Fibroblast of mammary gland (primary cell): ENCODE results near the gene SSRP1.
A peak's percentile ranks its signal among the peaks of the same experiment; 100 is the strongest.

Source experiments
- DNase-seq: peaks from one replicate; pipeline ENCODE4 v3.0.0-alpha.2; 2010; ENCODE audit warnings: low read depth
- H3K4me3 ChIP-seq: 2 replicates; pipeline ENCODE4 v1.5.1; 2011; ENCODE audit warnings: low read depth, mild to moderate bottlenecking, low read length, moderate library complexity; ENCODE audit not compliant: control insufficient read depth
- CTCF ChIP-seq: conservative IDR thresholded peaks from 2 replicates; pipeline ENCODE4 v1.5.1; 2011; ENCODE audit warnings: low read depth, low read length, inconsistent platforms; ENCODE audit not compliant: control insufficient read depth, insufficient read depth

SSRP1 gene

GRCh38 chr11:57276971-57277675 lies 58.6 kb downstream of the SSRP1 start:
- H3K4me3 ChIP-seq = no peak overlapping the region
- peak; percentile 15 for DNase-seq
- no peak for TF ChIP-seq CTCF

- TF ChIP-seq CTCF = no peak
- no peak overlapping the region for H3K4me3 ChIP-seq
- DNase-seq = no peak
Measured at GRCh38 chr11:57276169-57276970, 59.3 kb downstream of the SSRP1 start.
